ENCODE results near the gene PLXNA3. TPM values are rescaled to one million over a fixed set of nuclear protein-coding genes. Genes with fewer than 3 reads are reported as not detected.

The PLXNA3 gene
- total and polyA plus RNA-seq, 2 donors from 2014 or later = 4.9 to 40.5 TPM

DNA sequence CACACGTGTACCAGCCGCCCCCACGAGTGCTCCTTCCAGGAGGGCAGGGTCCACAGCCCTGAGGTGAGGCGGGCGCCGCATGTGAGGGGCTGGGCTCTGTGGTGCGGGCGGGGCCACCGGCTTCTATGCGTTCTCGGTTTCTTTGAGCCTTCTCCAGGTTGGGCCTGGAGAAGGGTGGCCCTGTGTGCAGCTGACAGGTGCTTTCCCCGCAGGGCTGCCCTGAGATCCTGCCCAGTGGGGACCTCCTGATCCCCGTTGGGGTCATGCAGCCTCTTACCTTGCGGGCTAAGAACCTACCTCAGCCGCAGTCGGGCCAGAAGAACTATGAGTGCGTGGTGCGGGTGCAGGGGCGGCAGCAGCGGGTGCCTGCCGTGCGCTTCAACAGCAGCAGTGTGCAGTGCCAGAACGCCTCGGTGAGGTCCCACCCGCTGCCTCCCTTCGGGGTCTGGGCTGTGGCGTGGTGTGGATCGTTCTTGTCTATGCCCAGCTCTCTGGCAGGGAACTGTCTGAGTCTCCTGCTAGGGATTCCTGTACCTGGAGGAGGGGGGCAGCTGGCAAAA lies 6.8 kb downstream of the PLXNA3 start:
- TF ChIP-seq, protein P1, sequence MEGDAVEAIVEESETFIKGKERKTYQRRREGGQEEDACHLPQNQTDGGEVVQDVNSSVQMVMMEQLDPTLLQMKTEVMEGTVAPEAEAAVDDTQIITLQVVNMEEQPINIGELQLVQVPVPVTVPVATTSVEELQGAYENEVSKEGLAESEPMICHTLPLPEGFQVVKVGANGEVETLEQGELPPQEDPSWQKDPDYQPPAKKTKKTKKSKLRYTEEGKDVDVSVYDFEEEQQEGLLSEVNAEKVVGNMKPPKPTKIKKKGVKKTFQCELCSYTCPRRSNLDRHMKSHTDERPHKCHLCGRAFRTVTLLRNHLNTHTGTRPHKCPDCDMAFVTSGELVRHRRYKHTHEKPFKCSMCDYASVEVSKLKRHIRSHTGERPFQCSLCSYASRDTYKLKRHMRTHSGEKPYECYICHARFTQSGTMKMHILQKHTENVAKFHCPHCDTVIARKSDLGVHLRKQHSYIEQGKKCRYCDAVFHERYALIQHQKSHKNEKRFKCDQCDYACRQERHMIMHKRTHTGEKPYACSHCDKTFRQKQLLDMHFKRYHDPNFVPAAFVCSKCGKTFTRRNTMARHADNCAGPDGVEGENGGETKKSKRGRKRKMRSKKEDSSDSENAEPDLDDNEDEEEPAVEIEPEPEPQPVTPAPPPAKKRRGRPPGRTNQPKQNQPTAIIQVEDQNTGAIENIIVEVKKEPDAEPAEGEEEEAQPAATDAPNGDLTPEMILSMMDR (IDR thresholded peaks at IDR 0.05; ENCODE audit: borderline replicate concordance, extremely low read depth, insufficient read depth) = no peak
- DNase-seq = no peak

DNA sequence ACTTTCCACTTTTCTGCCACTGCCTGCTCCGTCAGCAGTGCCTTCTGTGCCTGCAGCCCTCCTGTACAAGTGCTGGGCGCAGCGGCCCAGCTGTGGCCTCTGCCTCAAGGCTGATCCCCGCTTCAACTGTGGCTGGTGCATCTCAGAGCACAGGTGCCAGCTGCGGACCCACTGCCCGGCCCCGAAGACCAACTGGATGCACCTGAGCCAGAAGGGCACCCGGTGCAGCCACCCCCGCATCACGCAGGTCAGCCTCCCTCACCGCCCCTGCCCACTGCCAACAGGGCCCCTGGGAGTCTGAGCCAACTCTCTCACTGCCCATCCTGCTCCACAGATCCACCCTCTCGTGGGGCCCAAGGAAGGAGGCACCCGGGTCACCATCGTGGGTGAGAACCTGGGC lies 7.5 kb downstream of the PLXNA3 start:
- Histone ChIP-seq H3K27me3 (ENCODE audit: control insufficient read depth, insufficient read depth, low read length) (no peaks in the 10 kb centered on the region), H3K9me3 (ENCODE audit: control insufficient read depth in 2 of 3, insufficient read depth in 1 of 3, low read length in 3 of 3) (no peaks in the 10 kb centered on the region), H3K27ac (ENCODE audit: low read depth in 2 of 2, low read length in 2 of 2) (no peak overlapping the region), H3K36me3 (ENCODE audit: control insufficient read depth in 2 of 3, insufficient read depth in 3 of 3, low read length in 3 of 3) (no peaks in the 10 kb centered on the region), H3K4me1 (ENCODE audit: control insufficient read depth in 2 of 3, insufficient read depth in 2 of 3, low read depth in 1 of 3, low read length in 3 of 3) (no peaks in the 10 kb centered on the region), H3K9ac (ENCODE audit: low read length in 3 of 3) (no peak overlapping the region), H3K4me3 (ENCODE audit: low read length in 3 of 3) (no peak overlapping the region)
- FAIRE-seq (no peak), DNase-seq (no peak)
- intact Hi-C loops (cut with DNase I) = no loop called here
- TF ChIP-seq, protein P1 (IDR thresholded peaks at IDR 0.05; ENCODE audit: borderline replicate concordance, extremely low read depth, insufficient read depth) = no peak

More for the DNA sequence above, 6.8 kb downstream of the PLXNA3 start:
- Histone ChIP-seq H3K4me3 (ENCODE audit: low read length in 3 of 3) (no peak overlapping the region), H3K9me3 (ENCODE audit: control insufficient read depth in 2 of 3, insufficient read depth in 1 of 3, low read length in 3 of 3) (no peaks in the 10 kb centered on the region), H3K27me3 (ENCODE audit: control insufficient read depth, insufficient read depth, low read length) (no peaks in the 10 kb centered on the region), H3K9ac (ENCODE audit: low read length in 3 of 3) (no peak overlapping the region), H3K4me1 (ENCODE audit: control insufficient read depth in 2 of 3, insufficient read depth in 2 of 3, low read depth in 1 of 3, low read length in 3 of 3) (no peaks in the 10 kb centered on the region), H3K36me3 (ENCODE audit: control insufficient read depth in 2 of 3, insufficient read depth in 3 of 3, low read length in 3 of 3) (no peaks in the 10 kb centered on the region), H3K27ac (ENCODE audit: low read depth in 2 of 2, low read length in 2 of 2) (no peak overlapping the region)
- no peak for FAIRE-seq
- intact Hi-C loops (cut with DNase I) = no loop called here

DNA sequence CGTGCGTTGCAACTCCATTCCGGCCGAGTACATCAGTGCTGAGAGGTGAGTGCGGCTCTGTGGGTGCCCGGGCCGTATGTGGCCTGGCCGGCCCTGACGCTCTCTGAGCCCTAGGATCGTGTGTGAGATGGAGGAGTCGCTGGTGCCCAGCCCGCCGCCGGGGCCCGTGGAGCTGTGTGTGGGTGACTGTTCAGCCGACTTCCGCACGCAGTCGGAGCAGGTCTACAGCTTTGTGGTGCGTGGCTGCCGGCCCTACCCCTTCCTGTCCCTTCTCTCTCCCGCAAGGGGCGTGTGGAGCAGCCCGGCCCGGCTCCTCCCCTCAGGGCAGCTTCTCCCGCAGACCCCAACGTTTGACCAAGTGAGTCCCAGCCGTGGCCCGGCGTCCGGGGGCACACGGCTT lies 8.0 kb downstream of the PLXNA3 start:
- Histone ChIP-seq H3K36me3 (ENCODE audit: control insufficient read depth in 2 of 3, insufficient read depth in 3 of 3, low read length in 3 of 3) (no peaks in the 10 kb centered on the region), H3K9ac (ENCODE audit: low read length in 3 of 3) (no peak overlapping the region)
- DNase-seq = peak in 1 of 5 donors; percentile 57

More for the DNA sequence above, 8.0 kb downstream of the PLXNA3 start:
- no peak for FAIRE-seq
- intact Hi-C loops (cut with DNase I) = no loop called here
- Histone ChIP-seq H3K27ac (ENCODE audit: low read depth in 2 of 2, low read length in 2 of 2) (no peak overlapping the region), H3K4me3 (ENCODE audit: low read length in 3 of 3) (no peak overlapping the region), H3K27me3 (ENCODE audit: control insufficient read depth, insufficient read depth, low read length) (no peaks in the 10 kb centered on the region), H3K9me3 (ENCODE audit: control insufficient read depth in 2 of 3, insufficient read depth in 1 of 3, low read length in 3 of 3) (no peaks in the 10 kb centered on the region), H3K4me1 (ENCODE audit: control insufficient read depth in 2 of 3, insufficient read depth in 2 of 3, low read depth in 1 of 3, low read length in 3 of 3) (no peaks in the 10 kb centered on the region)
- TF ChIP-seq, protein P1 (IDR thresholded peaks at IDR 0.05; ENCODE audit: borderline replicate concordance, extremely low read depth, insufficient read depth) = no peak
